Measurements from ENCODE around the gene CCL22.

- no peak for TF ChIP-seq CTCF (IDR thresholded peaks at IDR 0.05; ENCODE audit: poor library complexity, severe bottlenecking)
- no peak for TF ChIP-seq POLR2AphosphoS5 (IDR thresholded peaks at IDR 0.05)
- TF ChIP-seq EZH2 (IDR thresholded peaks at IDR 0.05; ENCODE audit: borderline replicate concordance, insufficient read depth, low read length, poor library complexity, severe bottlenecking) = no peak
- no peak for TF ChIP-seq REST (IDR thresholded peaks at IDR 0.05; ENCODE audit: borderline replicate concordance)
Measured at GRCh38 chr16:57316390-57317017, 42.1 kb upstream of the CCL22 start.
